WTC11 (cell line): ENCODE results near the gene MAP1B. TPM values are rescaled to one million over a fixed set of nuclear protein-coding genes. Genes with fewer than 3 reads are reported as not detected.

Experiments used
- ATAC-seq: fragments of 200-7000 bp; cut with Tn5 transposase; 2 replicates; pipeline ENCODE4 v1.10.0; 2021; ENCODE audit warnings: mild to moderate bottlenecking, moderate library complexity
- CTCF ChIA-PET: fragments of 300-600 bp; sonication (Branson Sonifier 250); formaldehyde crosslinking; loops from one replicate; lab custom pipeline; 2021; ENCODE audit warnings: antibody characterized with exemption; lab: Charles Lee
- POLR2A ChIA-PET: fragments of 350-600 bp; sonication (Branson Sonifier 250); formaldehyde crosslinking; loops from one replicate; lab custom pipeline; 2021; ENCODE audit warnings: antibody characterized with exemption; lab: Charles Lee
- DNase-seq: peaks from one replicate; pipeline ENCODE4 v3.0.0; 2021; ENCODE audit warnings: low spot score
- H3K27ac Mint-ChIP-seq: 2 replicates; pipeline ENCODE4 v1.8.0; 2021; ENCODE audit warnings: mixed read lengths
- H3K27me3 Mint-ChIP-seq: 2 replicates; pipeline ENCODE4 v1.8.0; 2021; ENCODE audit warnings: low read depth, mild to moderate bottlenecking, moderate library complexity, mixed read lengths
- H3K36me3 Mint-ChIP-seq: 2 replicates; pipeline ENCODE4 v1.8.0; 2021; ENCODE audit warnings: mixed read lengths
- H3K4me1 Mint-ChIP-seq: 2 replicates; pipeline ENCODE4 v1.8.0; 2022; ENCODE audit warnings: mixed read lengths
- H3K4me3 Mint-ChIP-seq: 2 replicates; pipeline ENCODE4 v1.8.0; 2021; ENCODE audit warnings: mild to moderate bottlenecking, moderate library complexity, mixed read lengths
- H3K9me3 Mint-ChIP-seq: 2 replicates; pipeline ENCODE4 v1.8.0; 2021; ENCODE audit warnings: mixed read lengths
- ATF1 ChIP-seq: sonication (generic); formaldehyde crosslinking; IDR thresholded peaks from 2 replicates; pipeline ENCODE4 v1.8.1; 2023; ENCODE audit warnings: mild to moderate bottlenecking, moderate library complexity, missing genetic modification reagents
- CREM ChIP-seq: sonication (generic); formaldehyde crosslinking; IDR thresholded peaks from 2 replicates; pipeline ENCODE4 v1.8.1; 2022; ENCODE audit warnings: mild to moderate bottlenecking, missing genetic modification reagents, moderate library complexity
- EMX1 ChIP-seq: fragments of 250-450 bp; sonication (Bioruptor Pico); IDR thresholded peaks from 2 replicates; pipeline ENCODE4 v1.8.0; 2021; ENCODE audit warnings: mild to moderate bottlenecking
- FOXP1 ChIP-seq: sonication (generic); formaldehyde crosslinking; IDR thresholded peaks from 2 replicates; pipeline ENCODE4 v1.8.0; 2022; ENCODE audit warnings: missing genetic modification reagents, mild to moderate bottlenecking, moderate library complexity, borderline replicate concordance
- GRHL2 ChIP-seq: fragments of 250-450 bp; sonication (Bioruptor Pico); IDR thresholded peaks from 2 replicates; pipeline ENCODE4 v1.8.0; 2022; ENCODE audit warnings: mild to moderate bottlenecking, moderate library complexity; ENCODE audit not compliant: insufficient replicate concordance, severe bottlenecking
- NFE2L1 ChIP-seq: sonication (generic); formaldehyde crosslinking; IDR thresholded peaks from 2 replicates; pipeline ENCODE4 v1.8.1; 2023; ENCODE audit warnings: missing genetic modification reagents
- NR1H2 ChIP-seq: sonication (generic); formaldehyde crosslinking; IDR thresholded peaks from 2 replicates; pipeline ENCODE4 v1.9.0; 2021; ENCODE audit warnings: mild to moderate bottlenecking, moderate library complexity, missing genetic modification reagents
- RELA ChIP-seq: sonication (generic); formaldehyde crosslinking; IDR thresholded peaks from 2 replicates; pipeline ENCODE4 v1.8.1; 2022; ENCODE audit warnings: missing genetic modification reagents, mild to moderate bottlenecking, borderline replicate concordance
- ZNF138 ChIP-seq: sonication (generic); formaldehyde crosslinking; conservative IDR thresholded peaks from 2 replicates; pipeline ENCODE4 v1.8.1; 2022; ENCODE audit warnings: mild to moderate bottlenecking, moderate library complexity, missing genetic modification reagents
- total RNA-seq: library from RNA; stranded (reverse); gene quantifications from 3 replicates; pipeline ENCODE4 v1.2.3, GENCODE V29; 2021
- TF ChIP-seq, protein P1 (sequence below): sonication (generic); formaldehyde crosslinking; IDR thresholded peaks from 2 replicates; pipeline ENCODE4 v1.8.1; 2023; ENCODE audit warnings: mild to moderate bottlenecking, missing genetic modification reagents, moderate library complexity
- TF ChIP-seq, protein P2 (sequence below): sonication (generic); formaldehyde crosslinking; IDR thresholded peaks from 2 replicates; pipeline ENCODE4 v1.8.0; 2022; ENCODE audit warnings: mild to moderate bottlenecking, missing genetic modification reagents
- TF ChIP-seq, protein P3 (sequence below): fragments of 250-450 bp; sonication (Bioruptor Pico); IDR thresholded peaks from 2 replicates; pipeline ENCODE4 v1.9.0; 2021; ENCODE audit warnings: mild to moderate bottlenecking
- TF ChIP-seq, protein P4 (sequence below): sonication (generic); formaldehyde crosslinking; IDR thresholded peaks from 2 replicates; pipeline ENCODE4 v1.8.1; 2023; ENCODE audit warnings: mild to moderate bottlenecking, missing genetic modification reagents, moderate library complexity
- TF ChIP-seq, protein P5 (sequence below): sonication (generic); formaldehyde crosslinking; IDR thresholded peaks from 2 replicates; pipeline ENCODE4 v1.8.1; 2023; ENCODE audit warnings: mild to moderate bottlenecking, moderate library complexity, missing genetic modification reagents
- TF ChIP-seq, protein P6 (sequence below): fragments of 250-450 bp; sonication (Bioruptor Pico); IDR thresholded peaks from 2 replicates; pipeline ENCODE4 v2.1.2; 2022; ENCODE audit warnings: mild to moderate bottlenecking, moderate library complexity
- TF ChIP-seq, protein P7 (sequence below): sonication (generic); formaldehyde crosslinking; IDR thresholded peaks from 2 replicates; pipeline ENCODE4 v1.8.1; 2022; ENCODE audit warnings: mild to moderate bottlenecking, moderate library complexity, missing genetic modification reagents
- TF ChIP-seq, protein P8 (sequence below): sonication (generic); formaldehyde crosslinking; conservative IDR thresholded peaks from 2 replicates; pipeline ENCODE4 v1.8.1; 2023; ENCODE audit warnings: mild to moderate bottlenecking, low read depth, missing genetic modification reagents, moderate library complexity
- TF ChIP-seq, protein P9 (sequence below): sonication (generic); formaldehyde crosslinking; IDR thresholded peaks from 2 replicates; pipeline ENCODE4 v1.8.1; 2022; ENCODE audit warnings: low read depth, mild to moderate bottlenecking, moderate library complexity, missing genetic modification reagents, borderline replicate concordance

Gene MAP1B
- total RNA-seq, 1 experiment from 2014 or later: 95.0 TPM

DNA sequence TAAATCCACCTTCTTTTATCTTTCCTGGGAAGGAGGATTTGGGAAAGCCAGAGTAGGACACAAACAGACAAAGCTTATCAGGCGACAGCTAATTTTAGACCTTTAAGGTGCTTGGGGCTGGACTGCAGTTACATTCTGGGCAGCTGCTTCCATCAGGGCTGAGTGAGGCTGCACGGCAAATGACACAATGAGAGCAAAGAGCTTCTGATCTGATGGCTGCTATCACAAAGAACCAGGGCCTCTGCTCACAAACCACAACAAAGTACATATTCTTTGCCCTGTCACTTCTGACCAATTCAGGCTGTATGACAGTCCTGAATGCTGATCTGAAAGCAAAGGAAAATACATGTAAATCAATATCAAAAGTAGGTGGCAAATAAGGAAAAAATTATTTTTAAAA lies 119.7 kb downstream of the MAP1B start:
- Mint-ChIP-seq H3K4me3 (no peak overlapping the region), H3K36me3 (peaks cover 49% of the 10 kb centered on the region), H3K27ac (no peak overlapping the region), H3K4me1 (no peaks in the 10 kb centered on the region), H3K27me3 (no peaks in the 10 kb centered on the region), H3K9me3 (no peaks in the 10 kb centered on the region)
- POLR2A ChIA-PET: no interaction called here
- no peak for ATAC-seq
- no peak for DNase-seq
- CTCF ChIA-PET: no interaction called here
- TF ChIP-seq, protein P1, sequence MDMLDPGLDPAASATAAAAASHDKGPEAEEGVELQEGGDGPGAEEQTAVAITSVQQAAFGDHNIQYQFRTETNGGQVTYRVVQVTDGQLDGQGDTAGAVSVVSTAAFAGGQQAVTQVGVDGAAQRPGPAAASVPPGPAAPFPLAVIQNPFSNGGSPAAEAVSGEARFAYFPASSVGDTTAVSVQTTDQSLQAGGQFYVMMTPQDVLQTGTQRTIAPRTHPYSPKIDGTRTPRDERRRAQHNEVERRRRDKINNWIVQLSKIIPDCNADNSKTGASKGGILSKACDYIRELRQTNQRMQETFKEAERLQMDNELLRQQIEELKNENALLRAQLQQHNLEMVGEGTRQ (CRISPR knock-in tag): no peak
- TF ChIP-seq FOXP1 (CRISPR knock-in tag): no peak
- TF ChIP-seq RELA (CRISPR knock-in tag): no peak
- TF ChIP-seq, protein P2, sequence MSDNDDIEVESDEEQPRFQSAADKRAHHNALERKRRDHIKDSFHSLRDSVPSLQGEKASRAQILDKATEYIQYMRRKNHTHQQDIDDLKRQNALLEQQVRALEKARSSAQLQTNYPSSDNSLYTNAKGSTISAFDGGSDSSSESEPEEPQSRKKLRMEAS (CRISPR knock-in tag): no peak
- TF ChIP-seq, protein P3, sequence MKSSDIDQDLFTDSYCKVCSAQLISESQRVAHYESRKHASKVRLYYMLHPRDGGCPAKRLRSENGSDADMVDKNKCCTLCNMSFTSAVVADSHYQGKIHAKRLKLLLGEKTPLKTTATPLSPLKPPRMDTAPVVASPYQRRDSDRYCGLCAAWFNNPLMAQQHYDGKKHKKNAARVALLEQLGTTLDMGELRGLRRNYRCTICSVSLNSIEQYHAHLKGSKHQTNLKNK (CRISPR knock-in tag): no peak
- no peak for TF ChIP-seq EMX1 (CRISPR knock-in tag)
- TF ChIP-seq ZNF138 (CRISPR knock-in tag): no peak
- no peak for TF ChIP-seq GRHL2 (CRISPR knock-in tag)
- TF ChIP-seq, protein P4, sequence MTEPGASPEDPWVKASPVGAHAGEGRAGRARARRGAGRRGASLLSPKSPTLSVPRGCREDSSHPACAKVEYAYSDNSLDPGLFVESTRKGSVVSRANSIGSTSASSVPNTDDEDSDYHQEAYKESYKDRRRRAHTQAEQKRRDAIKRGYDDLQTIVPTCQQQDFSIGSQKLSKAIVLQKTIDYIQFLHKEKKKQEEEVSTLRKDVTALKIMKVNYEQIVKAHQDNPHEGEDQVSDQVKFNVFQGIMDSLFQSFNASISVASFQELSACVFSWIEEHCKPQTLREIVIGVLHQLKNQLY (CRISPR knock-in tag): no peak
- TF ChIP-seq, protein P5, sequence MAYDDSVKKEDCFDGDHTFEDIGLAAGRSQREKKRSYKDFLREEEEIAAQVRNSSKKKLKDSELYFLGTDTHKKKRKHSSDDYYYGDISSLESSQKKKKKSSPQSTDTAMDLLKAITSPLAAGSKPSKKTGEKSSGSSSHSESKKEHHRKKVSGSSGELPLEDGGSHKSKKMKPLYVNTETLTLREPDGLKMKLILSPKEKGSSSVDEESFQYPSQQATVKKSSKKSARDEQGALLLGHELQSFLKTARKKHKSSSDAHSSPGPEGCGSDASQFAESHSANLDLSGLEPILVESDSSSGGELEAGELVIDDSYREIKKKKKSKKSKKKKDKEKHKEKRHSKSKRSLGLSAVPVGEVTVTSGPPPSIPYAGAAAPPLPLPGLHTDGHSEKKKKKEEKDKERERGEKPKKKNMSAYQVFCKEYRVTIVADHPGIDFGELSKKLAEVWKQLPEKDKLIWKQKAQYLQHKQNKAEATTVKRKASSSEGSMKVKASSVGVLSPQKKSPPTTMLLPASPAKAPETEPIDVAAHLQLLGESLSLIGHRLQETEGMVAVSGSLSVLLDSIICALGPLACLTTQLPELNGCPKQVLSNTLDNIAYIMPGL: no peak
- TF ChIP-seq CREM (CRISPR knock-in tag): no peak
- TF ChIP-seq, protein P6, sequence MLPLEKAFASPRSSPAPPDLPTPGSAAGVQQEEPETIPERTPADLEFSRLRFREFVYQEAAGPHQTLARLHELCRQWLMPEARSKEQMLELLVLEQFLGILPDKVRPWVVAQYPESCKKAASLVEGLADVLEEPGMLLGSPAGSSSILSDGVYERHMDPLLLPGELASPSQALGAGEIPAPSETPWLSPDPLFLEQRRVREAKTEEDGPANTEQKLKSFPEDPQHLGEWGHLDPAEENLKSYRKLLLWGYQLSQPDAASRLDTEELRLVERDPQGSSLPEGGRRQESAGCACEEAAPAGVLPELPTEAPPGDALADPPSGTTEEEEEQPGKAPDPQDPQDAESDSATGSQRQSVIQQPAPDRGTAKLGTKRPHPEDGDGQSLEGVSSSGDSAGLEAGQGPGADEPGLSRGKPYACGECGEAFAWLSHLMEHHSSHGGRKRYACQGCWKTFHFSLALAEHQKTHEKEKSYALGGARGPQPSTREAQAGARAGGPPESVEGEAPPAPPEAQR (CRISPR knock-in tag): no peak
- TF ChIP-seq, protein P7, sequence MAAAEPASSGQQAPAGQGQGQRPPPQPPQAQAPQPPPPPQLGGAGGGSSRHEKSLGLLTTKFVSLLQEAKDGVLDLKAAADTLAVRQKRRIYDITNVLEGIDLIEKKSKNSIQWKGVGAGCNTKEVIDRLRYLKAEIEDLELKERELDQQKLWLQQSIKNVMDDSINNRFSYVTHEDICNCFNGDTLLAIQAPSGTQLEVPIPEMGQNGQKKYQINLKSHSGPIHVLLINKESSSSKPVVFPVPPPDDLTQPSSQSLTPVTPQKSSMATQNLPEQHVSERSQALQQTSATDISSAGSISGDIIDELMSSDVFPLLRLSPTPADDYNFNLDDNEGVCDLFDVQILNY (CRISPR knock-in tag): no peak
- TF ChIP-seq NFE2L1 (CRISPR knock-in tag): no peak
- no peak for TF ChIP-seq NR1H2 (CRISPR knock-in tag)
- TF ChIP-seq, protein P8, sequence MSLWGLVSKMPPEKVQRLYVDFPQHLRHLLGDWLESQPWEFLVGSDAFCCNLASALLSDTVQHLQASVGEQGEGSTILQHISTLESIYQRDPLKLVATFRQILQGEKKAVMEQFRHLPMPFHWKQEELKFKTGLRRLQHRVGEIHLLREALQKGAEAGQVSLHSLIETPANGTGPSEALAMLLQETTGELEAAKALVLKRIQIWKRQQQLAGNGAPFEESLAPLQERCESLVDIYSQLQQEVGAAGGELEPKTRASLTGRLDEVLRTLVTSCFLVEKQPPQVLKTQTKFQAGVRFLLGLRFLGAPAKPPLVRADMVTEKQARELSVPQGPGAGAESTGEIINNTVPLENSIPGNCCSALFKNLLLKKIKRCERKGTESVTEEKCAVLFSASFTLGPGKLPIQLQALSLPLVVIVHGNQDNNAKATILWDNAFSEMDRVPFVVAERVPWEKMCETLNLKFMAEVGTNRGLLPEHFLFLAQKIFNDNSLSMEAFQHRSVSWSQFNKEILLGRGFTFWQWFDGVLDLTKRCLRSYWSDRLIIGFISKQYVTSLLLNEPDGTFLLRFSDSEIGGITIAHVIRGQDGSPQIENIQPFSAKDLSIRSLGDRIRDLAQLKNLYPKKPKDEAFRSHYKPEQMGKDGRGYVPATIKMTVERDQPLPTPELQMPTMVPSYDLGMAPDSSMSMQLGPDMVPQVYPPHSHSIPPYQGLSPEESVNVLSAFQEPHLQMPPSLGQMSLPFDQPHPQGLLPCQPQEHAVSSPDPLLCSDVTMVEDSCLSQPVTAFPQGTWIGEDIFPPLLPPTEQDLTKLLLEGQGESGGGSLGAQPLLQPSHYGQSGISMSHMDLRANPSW: no peak
- TF ChIP-seq ATF1 (CRISPR knock-in tag): no peak
- TF ChIP-seq, protein P9, sequence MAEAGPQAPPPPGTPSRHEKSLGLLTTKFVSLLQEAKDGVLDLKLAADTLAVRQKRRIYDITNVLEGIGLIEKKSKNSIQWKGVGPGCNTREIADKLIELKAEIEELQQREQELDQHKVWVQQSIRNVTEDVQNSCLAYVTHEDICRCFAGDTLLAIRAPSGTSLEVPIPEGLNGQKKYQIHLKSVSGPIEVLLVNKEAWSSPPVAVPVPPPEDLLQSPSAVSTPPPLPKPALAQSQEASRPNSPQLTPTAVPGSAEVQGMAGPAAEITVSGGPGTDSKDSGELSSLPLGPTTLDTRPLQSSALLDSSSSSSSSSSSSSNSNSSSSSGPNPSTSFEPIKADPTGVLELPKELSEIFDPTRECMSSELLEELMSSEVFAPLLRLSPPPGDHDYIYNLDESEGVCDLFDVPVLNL (CRISPR knock-in tag): no peak
